HCEC 1CT (cell line): ENCODE data around the gene CSMD2.
A peak's percentile ranks its signal among the peaks of the same experiment; 100 is the strongest.

Source experiments
- DNase-seq: peaks from one replicate; pipeline ENCODE4 v3.0.0-alpha.2; 2017

CSMD2 gene

GRCh38 chr1:33735624-33736023 is 429.4 kb downstream of the CSMD2 start:
- peak; percentile 11 for DNase-seq

GRCh38 chr1:33727310-33727709 is 437.7 kb downstream of the CSMD2 start:
- DNase-seq, result no peak

DNA sequence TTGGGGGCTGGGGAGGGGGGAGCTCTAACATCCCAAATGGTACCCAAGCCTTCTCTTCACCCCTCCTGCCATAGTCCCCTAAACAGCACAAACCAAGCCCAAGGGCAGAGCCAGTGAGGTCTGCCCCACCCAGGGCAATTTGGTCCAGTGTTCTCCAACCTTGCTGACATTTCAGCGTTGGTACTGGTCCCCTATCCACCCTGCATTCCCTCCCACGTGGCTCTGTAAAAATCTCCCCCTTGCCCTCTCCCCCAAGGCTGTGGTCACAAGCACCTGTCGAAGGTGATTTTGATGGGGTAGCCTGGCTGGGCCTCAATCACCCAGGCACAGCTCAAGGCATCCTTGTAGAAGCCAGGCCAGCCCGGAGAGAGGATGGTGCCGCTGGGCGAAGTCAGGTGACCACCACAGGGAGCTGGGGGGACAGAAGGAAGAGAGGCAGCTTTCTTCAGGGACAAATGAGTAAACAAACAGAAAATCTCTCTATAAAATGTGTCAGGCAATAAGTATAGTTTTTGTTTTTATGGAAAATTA is 438.7 kb downstream of the CSMD2 start:
- no peak for DNase-seq

DNA sequence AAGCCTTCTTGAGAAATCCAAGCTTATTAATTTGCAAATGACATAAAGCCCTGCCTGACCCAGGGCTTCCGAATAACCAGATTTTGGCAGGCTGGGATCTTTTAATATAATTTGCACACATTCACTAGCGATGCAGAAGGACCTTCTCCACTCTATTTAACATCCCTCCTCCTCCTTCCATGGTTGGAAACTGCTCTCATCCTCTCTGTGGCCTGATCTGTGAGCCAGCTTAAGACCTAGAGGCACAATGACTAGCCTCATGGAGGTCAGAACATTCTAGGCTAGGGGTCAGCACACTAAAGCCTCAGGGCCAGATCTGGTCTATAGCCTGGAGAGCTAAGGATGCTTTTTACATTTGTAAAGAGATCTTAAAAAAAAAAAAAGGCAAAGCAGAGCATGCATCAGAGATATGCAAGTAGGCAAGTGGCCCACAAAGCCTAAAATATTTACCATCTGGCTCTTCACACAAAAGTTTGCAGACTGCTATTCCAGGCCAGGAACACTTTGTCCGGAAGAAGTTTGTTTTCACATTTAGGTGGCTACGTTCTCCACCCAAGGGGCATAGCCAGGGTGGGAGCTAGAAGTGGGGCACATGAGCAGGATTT is 439.4 kb downstream of the CSMD2 start:
- no peak for DNase-seq

DNA sequence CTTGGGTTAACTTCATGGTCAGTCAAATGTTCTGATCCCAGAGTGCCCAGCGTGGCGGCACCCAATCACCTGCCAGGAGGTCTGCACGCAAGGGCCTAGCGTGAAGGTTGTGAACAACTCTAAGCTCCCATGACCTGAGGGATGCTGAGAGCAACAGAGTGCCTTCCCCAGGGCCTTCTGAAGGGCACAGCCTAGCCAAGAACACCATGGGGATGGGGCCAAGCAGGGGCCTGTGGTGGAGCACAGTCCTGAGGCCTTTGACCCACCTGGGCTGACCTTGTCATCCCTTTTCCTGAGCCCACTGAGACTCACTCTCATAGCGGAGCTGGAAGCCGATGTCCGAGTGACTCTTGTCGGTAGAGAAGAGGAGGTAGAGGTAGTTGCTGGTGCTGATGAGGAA is 440.0 kb downstream of the CSMD2 start:
- no peak for DNase-seq

DNA sequence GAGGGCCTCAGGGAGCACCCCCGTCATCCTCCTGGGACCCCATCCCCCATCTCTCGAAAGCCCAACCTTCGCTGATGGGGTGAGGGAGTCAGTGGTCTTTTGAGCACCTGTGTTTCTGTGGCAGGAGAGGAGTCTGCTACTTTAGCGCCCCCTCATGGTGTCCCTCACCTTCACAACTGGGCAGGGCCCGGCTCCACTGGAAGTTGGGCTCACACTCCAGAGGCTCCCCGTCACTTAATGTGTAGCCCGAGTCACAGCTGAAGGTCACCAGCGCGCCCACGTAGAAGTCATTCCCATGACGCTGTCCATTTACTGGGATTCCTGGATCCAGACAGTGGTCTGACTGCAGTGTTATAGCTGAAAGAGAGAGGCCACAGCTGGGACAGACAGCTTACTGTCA is 440.7 kb downstream of the CSMD2 start:
- no peak for DNase-seq

GRCh38 chr1:33723251-33723650 is 441.8 kb downstream of the CSMD2 start:
- no peak for DNase-seq

- no peak for DNase-seq
Observed at GRCh38 chr1:33721301-33721815, 443.7 kb downstream of the CSMD2 start.

DNA sequence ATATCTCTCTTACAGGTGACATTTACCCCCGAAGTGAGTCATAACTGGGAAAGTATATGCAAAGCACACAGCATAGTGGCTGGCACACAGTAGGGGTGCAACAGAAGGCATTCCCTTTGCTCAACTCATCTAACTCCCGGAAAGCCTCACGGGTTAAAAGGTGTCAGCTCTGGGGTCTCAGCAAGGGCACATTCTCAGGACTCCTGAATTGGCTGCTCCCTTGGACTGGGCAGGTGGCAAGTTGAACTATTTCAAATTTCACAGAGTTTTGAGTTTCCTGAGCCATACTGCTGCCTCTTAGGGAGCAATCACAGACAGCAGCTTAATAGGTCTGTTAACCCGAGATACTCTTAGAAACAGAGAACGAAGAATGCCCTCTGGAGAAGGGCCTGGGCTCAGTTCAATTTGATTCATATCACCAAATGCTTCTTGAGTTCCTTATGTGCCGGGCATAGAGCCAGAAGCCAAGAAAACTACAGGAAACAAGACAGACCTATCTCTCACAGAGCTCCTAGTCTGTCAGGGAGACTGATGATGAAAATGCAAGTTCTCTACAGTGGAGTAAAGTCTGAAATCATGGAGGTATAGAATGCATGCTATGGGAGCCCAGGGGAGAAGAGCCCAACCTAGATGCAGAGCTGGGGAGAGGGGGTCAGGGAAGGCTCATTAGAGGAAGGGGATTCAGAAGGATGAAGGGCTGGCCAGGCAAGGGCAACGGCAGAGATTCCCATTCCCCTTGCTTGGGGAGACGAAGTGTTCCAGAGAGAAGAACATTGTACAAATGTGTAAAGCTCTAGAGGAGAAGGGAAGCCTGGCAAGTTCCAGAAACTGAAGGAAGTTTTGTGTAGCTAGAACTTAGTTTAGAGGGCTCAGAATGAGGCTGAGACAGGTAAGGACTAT is 445.0 kb downstream of the CSMD2 start:
- DNase-seq, result no peak

DNA sequence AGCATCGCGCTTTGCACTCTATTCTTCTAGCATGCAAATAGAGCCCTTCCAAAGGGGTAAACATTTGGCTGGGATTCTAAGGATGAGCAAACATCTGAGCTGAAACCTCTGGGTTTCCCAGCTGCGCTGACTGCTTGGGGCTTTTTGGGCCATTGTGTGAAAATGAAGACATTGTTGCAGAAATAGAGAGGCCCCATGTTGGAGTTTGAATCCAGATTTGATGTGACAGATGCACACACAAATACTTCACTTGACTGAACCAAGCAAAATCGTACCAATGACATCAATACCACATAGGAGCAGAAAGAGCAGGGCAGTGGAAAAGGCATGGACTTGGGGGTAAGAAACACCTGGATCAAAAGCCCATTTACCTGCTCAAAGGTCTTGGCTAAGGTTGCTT is 445.7 kb downstream of the CSMD2 start:
- no peak for DNase-seq

DNA sequence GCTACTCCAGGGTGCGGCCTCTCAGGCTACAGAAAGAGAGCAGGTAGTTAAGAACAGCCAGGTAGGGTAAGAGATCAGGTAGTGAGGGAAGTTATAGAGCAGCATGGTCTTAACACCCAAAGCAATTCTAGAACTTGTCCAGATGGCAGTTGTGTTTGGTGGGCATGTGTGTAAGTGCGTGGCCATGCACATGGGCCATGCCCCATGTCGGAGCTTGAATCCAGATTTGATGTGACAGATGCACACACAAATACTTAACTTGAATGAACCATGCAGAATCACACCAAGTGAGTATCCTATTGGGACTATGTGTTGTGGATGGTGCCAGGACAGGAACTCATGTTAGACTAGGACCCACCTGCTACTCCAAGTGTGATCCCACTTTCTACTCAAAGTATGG is 446.8 kb downstream of the CSMD2 start:
- no peak for DNase-seq

DNA sequence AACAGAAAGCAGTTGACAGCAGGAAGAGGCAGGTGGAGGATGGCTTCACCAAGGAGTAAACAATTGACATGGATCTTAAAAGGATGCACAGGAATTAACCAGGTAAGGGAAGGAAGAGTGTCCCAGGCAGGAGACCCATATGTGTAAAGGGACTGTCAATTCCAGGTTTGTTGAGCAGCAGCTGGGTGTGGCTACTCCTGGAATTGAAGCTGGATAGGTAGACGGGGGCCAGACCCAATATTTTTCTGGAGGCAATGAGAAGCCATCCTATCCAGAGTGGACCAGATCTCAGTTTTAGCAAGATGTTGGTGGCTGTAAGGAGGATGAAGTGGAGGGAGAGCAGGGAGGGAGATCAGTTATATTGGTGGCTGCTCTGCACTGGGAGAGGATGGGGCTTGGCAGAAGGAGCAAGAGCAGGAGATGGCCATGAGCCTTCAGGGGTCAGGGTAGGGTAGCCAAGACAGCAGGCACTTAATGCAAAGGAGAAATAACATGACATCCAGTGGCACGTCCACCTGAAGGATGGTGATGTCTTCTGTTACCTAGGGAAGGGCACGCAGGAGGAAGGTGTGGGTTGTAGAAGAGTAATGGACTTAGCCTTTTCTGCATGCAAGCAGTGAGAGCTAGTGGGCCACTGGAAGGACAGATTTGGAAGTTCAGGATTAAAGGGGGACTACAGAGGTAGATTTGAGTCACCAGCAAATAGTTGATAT is 447.9 kb downstream of the CSMD2 start:
- DNase-seq, result no peak

DNA sequence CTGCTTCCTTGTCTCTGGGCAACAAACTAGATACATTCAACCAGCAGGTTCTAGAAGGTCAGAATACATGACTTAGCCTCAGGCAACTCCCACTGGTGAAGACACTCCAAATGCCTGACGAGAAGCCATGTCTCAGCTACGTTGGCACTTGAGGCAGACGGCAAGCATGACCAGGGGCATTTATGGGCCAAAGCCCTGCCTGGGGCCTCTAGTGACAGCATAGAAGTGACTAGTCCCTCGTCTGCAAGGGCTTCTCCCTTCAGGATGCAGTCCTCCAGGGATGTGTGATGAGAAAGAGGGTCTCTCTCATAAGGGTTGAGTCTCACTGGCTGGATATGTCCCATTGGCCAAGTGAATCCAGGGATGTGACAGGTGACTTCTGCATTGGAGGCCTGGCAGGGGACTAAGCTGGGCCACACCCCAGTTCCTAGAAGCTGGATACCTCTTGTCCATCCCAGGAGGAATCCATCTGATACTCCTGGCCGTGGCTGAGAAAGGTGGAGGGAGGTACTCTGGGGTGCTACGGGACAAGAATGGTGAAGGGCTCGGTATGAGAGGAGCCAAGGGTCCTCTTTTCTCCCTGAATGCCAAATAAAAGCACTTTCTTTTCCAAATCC is 449.7 kb downstream of the CSMD2 start:
- DNase-seq, result no peak

DNA sequence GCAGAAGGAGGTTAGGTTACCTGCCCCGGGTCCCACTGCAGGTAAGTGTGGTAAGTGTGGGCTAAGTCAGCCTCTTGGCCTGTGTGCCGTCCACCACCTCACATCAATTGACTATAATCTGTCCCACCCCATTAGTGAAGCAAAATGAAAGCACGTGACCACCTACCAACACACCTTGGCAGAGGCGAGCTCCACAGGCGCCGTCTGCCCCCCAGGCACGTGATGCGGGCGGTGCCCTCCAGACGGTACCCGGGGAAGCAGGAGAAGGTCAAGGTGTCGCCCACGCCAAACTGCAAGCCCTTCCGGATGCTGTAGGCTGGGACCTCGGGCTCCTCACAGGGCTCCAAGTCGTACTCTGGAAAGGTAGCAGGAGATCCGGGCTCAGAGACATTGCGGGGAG is 450.6 kb downstream of the CSMD2 start:
- DNase-seq, result no peak

DNA sequence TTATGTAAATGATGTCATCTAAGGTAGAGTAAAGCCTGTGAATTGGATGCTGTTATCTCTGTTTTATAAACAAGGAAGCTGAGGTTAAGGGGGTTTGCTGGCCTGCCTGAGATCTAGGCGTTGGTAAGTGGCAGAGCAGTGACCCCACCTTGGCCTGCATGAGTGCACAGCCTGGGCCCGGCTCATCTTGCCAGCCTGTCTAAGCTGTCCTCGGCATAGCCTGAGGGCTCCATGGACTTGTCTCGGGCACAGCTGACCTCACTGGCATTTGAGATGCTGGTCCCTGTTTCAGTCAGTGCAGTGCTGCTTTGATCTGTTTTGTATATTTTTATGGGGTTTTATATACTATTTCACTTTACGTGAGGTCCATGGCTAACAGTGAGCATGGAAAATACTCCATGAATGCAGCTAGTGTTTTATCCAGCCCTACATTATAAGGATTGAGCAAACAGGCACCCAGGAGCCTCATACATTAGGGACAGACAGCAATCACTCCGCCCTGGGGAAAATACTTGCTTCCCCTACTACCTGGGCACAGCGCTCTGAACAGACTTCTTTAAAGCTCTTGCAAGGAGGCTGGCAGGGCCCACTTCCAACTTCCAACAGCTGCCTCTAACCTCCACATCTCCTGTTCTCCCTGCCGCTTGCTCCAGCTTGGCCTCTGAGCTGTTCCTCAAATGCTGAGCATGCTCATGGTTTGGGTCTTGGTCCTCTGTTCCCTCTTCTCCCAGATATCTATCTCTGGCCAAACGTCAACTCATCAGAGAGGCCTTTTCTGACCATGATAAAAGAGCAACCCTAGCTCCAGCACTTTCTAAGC is 451.8 kb downstream of the CSMD2 start:
- no peak for DNase-seq

- no peak for DNase-seq
Observed at GRCh38 chr1:33712186-33712585, 452.8 kb downstream of the CSMD2 start.

- DNase-seq, result no peak
Observed at GRCh38 chr1:33711511-33711910, 453.5 kb downstream of the CSMD2 start.

DNA sequence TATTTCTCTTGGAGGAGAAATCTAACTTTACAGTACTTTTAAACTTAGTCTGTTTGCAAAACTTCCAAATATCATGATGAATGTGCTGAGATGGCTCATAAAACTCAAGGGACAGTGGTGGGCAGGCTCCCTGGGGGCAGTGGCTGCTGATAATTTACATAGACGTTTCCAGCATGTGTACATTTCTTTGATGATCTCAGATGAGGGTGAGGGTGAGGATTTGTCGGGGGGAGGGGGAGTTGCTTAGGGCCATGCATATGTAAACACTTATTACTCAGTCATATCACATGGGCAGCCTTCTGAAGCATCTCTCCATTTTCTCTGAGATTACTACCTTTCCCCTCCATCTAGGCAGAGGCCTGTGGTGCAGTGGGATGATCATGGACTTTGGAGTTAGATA is 454.1 kb downstream of the CSMD2 start:
- no peak for DNase-seq

- no peak for DNase-seq
Observed at GRCh38 chr1:33709783-33710718, 455.0 kb downstream of the CSMD2 start.

- DNase-seq, result no peak
Observed at GRCh38 chr1:33709174-33709782, 455.8 kb downstream of the CSMD2 start.
